GM21367 (cell line): Measurements from ENCODE around the gene FAM171A1.
"Not testable (repeated sequence)": the region's sequence is repeated elsewhere in the genome, so short reads cannot be mapped to it uniquely, and the experiment has no call there.

ENCODE experiments used
- ATAC-seq: cut with Tn5 transposase; IDR thresholded peaks from one replicate; pipeline ENCODE4 v1.9.1; 2021; ENCODE audit not compliant: unreplicated experiment

Gene FAM171A1

GRCh38 chr10:15346440-15347141, 24.5 kb downstream of the FAM171A1 start:
- ATAC-seq, result no peak

DNA sequence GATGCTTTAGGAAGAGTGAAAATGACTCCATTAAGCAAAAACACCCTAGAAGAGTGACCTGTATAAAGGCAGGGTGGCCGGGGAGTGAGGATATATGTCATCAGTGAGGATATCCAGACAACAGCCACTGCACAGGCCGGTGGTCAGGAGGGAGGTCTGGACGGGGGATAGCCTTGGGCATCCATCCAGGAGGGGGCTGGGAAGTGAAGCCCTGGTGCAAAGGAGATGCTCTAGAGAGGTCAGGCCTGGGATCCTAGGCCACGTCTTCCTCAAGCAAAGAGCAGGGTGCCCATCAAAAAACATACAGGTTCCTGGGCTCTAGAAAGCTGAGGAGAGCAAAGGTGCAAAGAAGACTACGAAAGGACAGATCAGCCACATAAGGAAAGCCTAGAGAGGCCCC, 25.6 kb downstream of the FAM171A1 start:
- no peak for ATAC-seq

GRCh38 chr10:15344876-15345285, 26.2 kb downstream of the FAM171A1 start:
- ATAC-seq, result no peak

DNA sequence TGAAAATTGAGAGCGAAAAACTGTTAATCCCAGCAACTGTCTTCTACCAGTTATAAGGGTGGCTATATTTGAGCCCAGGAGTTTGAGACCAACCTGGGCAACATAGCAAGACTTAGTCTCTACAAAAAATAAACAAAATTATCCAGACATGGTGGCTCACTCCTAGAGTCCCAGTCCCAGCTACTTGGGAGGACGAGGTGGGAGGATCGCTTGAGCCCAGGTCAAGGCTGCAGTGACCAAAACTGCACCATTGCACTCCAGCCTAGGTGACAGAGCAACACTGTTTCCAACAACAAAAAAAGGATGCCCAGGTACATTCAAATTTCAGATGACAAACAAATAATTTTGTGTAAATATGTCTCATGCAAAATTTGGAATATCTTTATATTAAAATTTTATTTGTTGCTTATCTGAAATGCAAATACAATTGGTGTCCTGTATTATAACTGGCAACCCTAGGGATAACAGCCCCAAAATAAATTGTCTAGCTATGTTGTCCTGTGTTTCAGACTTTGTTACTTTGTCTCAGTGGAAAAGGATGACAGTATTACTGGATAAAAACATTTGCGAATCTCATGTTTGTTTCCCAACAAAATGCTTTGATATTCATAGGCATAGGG, 26.7 kb downstream of the FAM171A1 start:
- no peak for ATAC-seq

GRCh38 chr10:15342970-15343369, 28.1 kb downstream of the FAM171A1 start:
- ATAC-seq, result no peak

DNA sequence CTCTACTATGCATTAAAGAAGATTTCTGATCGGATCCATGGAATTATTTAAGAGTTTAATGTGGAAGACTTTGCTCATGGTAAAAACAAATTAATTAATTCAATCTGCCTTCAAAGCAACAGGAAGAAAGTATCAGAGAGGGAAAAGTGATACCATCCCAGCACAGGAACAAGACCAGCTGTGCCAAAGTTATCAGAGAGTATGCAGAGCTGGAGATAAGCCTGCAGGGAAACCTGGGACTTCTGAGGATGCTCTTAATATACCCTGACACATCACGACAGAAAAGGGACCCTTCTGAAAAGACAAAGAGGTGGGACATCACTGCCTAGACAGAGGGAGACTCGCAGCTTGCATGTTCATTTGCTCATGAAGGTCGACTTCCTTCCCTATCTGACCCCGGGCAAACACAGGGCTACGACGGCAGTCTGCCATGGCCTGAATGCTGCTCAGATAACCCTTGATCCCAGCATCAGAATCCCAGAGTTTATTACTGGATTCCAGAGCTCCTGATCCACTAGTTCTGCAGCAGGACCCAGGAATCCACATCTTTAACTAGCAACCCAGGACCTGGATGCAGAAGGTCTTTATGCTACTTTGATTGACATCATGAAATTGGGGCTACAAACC, 29.5 kb downstream of the FAM171A1 start:
- no peak for ATAC-seq

DNA sequence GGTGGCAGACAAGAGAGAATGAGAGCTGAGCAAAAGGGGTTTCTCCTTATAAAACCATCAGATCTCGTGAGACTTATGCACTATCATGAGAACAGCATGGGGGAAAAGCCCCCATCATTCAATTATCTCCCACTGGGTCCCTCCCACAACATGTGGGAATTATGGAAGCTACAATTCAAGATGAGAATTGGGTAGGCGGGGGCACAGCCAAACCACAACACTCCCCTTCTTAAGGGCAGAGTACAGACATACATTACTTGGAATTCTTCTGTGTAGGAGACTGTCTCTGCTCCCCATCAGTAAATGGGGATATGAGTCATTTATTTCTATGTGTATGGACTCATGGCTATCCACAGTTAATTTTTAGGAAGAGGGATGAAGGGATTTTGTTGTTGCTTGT, 31.2 kb downstream of the FAM171A1 start:
- ATAC-seq, result no peak

GRCh38 chr10:15337441-15337923, 33.6 kb downstream of the FAM171A1 start:
- ATAC-seq, result not testable (repeated sequence)

DNA sequence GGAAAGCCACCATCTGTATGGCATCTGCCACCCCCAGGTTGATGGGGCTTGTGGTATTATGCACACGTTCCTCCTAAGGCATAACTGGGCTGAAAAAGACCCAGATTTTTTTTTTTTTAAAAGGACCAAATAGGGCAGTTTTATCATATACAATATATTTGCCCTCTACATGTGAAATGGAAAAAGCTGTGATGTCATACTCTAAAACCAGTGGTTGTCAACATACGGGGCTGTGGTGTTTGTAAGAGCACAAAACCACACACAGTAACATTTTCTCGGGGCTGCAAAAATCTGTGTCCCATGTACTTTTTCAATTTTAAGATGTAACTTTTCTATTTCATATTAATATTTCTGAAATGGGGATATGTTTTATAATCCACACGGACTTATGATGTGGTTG, 34.9 kb downstream of the FAM171A1 start:
- ATAC-seq, result no peak

- ATAC-seq, result no peak
Measured at GRCh38 chr10:15335508-15335907, 35.6 kb downstream of the FAM171A1 start.

GRCh38 chr10:15334650-15335323, 36.3 kb downstream of the FAM171A1 start:
- ATAC-seq, result no peak

GRCh38 chr10:15333909-15334649, 37.0 kb downstream of the FAM171A1 start:
- ATAC-seq, result no peak

DNA sequence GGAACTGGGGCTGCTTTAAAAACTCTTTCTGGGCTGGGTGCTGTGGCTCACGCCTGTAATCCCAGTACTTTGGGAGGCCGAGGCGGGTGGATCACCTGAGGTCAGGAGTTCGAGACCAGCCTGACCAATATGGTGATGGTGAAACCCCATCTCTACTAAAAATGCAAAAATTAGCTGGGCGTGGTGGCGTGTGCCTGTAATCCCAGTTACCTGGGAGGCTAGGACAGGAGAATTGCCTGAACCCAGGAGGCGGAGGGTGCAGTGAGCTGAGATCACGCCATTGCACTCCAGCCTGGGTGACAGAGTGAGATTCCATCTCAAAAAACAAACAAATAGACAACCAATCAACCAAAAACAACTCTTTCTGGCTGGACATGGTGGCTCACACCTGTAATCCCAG, 37.9 kb downstream of the FAM171A1 start:
- ATAC-seq, result not testable (repeated sequence)

DNA sequence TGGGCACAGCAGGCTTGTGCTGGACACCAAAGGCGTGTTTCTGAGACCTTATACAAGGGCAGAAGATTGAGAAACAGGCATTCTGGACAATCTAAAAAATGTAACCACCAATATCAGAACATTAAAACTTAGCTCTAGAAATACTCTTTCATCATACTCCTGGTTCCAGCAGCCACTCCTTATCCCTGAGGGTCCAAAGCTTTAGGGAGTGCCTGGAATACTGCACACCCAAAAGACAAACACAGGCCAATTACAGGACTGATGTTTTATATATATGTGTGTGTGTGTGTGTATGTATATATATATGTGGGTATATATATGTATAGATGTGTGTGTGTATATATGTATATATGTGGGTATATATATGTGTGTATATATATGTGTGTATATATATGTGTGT, 39.6 kb downstream of the FAM171A1 start:
- ATAC-seq, result no peak

- no peak for ATAC-seq
Measured at GRCh38 chr10:15329437-15329836, 41.7 kb downstream of the FAM171A1 start.

DNA sequence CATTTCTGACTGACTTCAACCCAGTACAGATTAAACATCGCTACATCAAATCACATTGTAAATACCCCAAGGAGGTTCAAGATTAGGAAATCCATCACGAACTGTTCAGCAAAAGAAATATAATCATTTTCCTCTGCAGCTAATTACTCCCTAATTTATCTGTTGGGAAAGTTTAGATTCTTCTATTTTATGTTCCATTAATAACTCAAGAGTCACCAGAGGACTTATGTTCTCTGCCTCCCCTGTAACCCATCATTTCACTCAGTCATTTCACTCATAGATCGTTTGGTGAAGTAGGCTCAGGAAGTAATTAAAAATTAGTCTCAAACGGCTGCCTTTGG, 45.2 kb downstream of the FAM171A1 start:
- no peak for ATAC-seq

DNA sequence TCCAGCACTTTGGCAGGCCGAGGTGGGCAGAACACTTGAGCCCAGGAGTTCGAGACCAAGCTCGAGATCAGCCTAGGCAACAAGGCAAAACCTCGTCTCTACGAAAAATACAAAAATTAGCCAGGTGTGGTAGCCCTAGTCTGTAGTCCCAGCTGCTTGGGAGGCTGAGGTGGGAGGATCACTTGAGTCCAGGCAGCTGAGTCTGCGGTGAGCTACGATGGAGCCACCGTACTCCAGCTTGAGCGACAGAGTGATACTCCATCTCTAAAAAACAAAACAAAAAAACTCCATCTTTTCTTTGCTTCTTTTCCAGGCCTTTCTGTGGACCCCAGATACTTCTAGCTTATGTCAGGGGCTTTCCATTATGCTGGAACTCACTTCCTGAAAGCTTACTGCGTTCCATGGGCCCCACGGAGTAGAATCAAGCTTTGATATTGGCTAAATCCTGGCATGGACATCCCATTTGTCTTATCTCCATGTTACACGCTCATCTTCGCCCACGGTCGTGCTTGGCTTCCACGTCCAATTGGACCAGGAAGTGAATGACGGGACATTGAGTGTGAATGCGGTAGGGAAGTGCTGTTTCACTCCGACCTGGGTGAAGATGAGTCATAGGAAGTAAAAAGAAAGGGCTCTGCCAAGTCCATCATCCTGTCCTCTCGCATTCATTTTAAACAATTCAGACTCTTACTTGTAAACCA, 45.7 kb downstream of the FAM171A1 start:
- no peak for ATAC-seq

DNA sequence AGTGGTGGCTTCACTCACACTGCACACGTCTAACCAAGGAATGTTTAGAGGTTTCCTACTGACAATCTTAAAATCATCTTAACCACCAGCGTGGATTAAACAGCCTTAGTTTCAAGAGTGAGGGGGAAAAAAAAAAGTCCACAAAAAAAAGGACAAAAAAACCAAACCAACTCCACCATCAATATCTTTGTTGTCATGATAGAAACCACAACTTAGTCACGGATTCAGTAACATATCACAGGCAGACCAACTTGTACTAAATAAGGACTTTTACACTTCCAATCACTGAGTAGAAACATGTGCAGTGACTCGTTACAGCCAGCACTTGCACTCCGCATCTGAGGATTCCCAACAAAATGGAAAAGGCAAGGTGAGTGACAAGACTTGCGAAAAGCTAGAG, 46.5 kb downstream of the FAM171A1 start:
- ATAC-seq, result no peak

DNA sequence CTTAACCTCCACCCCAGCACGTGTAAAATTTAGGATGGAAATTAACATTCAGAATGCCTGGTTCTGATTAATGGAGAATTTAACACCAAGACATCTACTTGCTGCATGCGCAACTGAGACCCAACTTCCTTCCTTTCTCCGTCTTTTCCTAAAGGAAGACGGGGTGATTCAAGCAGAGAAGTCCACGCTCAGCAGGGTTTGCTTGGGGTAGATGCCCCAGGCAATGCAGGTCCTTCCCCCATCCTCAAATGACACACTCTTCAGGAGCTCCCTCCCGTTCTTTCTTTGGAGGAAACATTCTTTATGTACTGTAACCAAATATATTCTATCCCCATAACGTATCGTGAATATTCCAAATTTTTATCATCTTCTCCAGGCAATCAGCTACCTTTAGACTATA, 47.0 kb downstream of the FAM171A1 start:
- no peak for ATAC-seq

GRCh38 chr10:15322356-15322755, 48.7 kb downstream of the FAM171A1 start:
- no peak for ATAC-seq
